Small intestine (tissue), 7 donors: Measurements from ENCODE around the gene NCOR2. TPM values are rescaled to one million over a fixed set of nuclear protein-coding genes. Genes with fewer than 3 reads are reported as not detected.

Experiments used
- DNase-seq, 2 donors: peaks; one replicate each; pipeline versions ENCODE4 v3.0.0 to v3.0.0-alpha.2; 2013
- FAIRE-seq: peaks from 2 replicates; lab custom pipeline; 2012; peaks lifted over from hg19 to GRCh38; lab: Jason Lieb, UNC
- H3K27ac ChIP-seq, 3 donors: one replicate each; pipeline ENCODE4 v1.5.1; 2013; ENCODE audit warnings: low read length in 2 of 3, mild to moderate bottlenecking in 2 of 3, control low read depth in 1 of 3, inconsistent platforms in 1 of 3, low read depth in 1 of 3, moderate library complexity in 1 of 3
- H3K27me3 ChIP-seq, 3 donors: one replicate each; pipeline ENCODE4 v1.6.1; 2013; ENCODE audit warnings: low read length in 3 of 3, inconsistent platforms in 1 of 3; ENCODE audit not compliant: control insufficient read depth in 3 of 3, insufficient read depth in 3 of 3
- H3K36me3 ChIP-seq, 3 donors: one replicate each; pipeline ENCODE4 v1.6.1; 2013; ENCODE audit warnings: low read length in 3 of 3, inconsistent platforms in 1 of 3, low read depth in 1 of 3, mild to moderate bottlenecking in 1 of 3, moderate library complexity in 1 of 3; ENCODE audit not compliant: control insufficient read depth in 3 of 3, insufficient read depth in 2 of 3
- H3K4me1 ChIP-seq, 3 donors: one replicate each; pipeline ENCODE4 v1.6.1; 2013; ENCODE audit warnings: low read length in 2 of 3, inconsistent platforms in 1 of 3, low read depth in 1 of 3, mild to moderate bottlenecking in 1 of 3, moderate library complexity in 1 of 3; ENCODE audit not compliant: control insufficient read depth in 3 of 3, insufficient read depth in 2 of 3
- H3K4me3 ChIP-seq, 3 donors: one replicate each; pipeline ENCODE4 v1.5.1; 2013; ENCODE audit warnings: low read length in 3 of 3, control low read depth in 1 of 3, inconsistent platforms in 1 of 3, low read depth in 1 of 3, mild to moderate bottlenecking in 1 of 3, moderate library complexity in 1 of 3
- H3K9me3 ChIP-seq, 2 donors: one replicate each; pipeline ENCODE4 v1.6.1; 2013; ENCODE audit warnings: low read depth in 1 of 2, low read length in 1 of 2; ENCODE audit not compliant: control insufficient read depth in 2 of 2, insufficient read depth in 1 of 2
- WGBS, 3 donors: extraction: QIAGEN DNeasy Blood & Tissue Kit; methylation state at CpG; one replicate each; pipeline ENCODE4 v1.1.7; 2013; 5-methylcytosine and 5-hydroxymethylcytosine counted together
- polyA plus RNA-seq, 4 donors: library from polyadenylated mRNA; stranded (reverse) in 3 of 4; unstranded in 1 of 4; fragments of 200-250 nt in 3 of 4; fragments of 120-200 nt in 1 of 4; gene quantifications; one replicate each; pipeline versions ENCODE4 v1.2.1 to v1.2.3, GENCODE V29; 2013
- donor health status: healthy with polysubstance abuse.
- donor health status: control.
- donor health status: control.
- donor health status: Bipolar disorder and iron deficiency.
- donor health status: healthy.

NCOR2 gene
- polyA plus RNA-seq, 4 donors, result 26.2 to 85.9 (median 40.2) TPM

GRCh38 chr12:124557518-124558223, 9.7 kb downstream of the NCOR2 start:
- Histone ChIP-seq H3K9me3 (peaks cover 0 to 5% of the 10 kb centered on the region in 2 donors), H3K27ac (peak overlapping the region in 1 of 3 donors; percentile 42), H3K36me3 (peaks cover 0 to 50% (median 0%) of the 10 kb centered on the region in 3 donors), H3K4me1 (peaks cover 0 to 9% (median 2%) of the 10 kb centered on the region in 3 donors), H3K4me3 (no peak overlapping the region), H3K27me3 (no peaks in the 10 kb centered on the region)
- FAIRE-seq (no peak), DNase-seq (no peak)
- 74 to 81% (median 81%) methylated on average over 15 of the region's 15 CpGs for WGBS, 3 donors

GRCh38 chr12:124556896-124557501, 10.4 kb downstream of the NCOR2 start:
- H3K27me3 ChIP-seq, result no peaks in the 10 kb centered on the region
- H3K4me1 ChIP-seq, result peaks cover 0 to 11% (median 2%) of the 10 kb centered on the region in 3 donors
- H3K4me3 ChIP-seq, result no peak overlapping the region
- no peak for DNase-seq
- peaks cover 0 to 47% (median 0%) of the 10 kb centered on the region in 3 donors for H3K36me3 ChIP-seq
- no peak for FAIRE-seq
- WGBS, 3 donors, result 75 to 79% (median 77%) methylated on average over 22 of the region's 22 CpGs
- H3K9me3 ChIP-seq, result peaks cover 0 to 5% of the 10 kb centered on the region in 2 donors
- peak overlapping the region in 1 of 3 donors; percentile 42 for H3K27ac ChIP-seq

GRCh38 chr12:124556074-124556466, 11.3 kb downstream of the NCOR2 start:
- 76 to 80% (median 79%) methylated on average over 8 to 9 of the region's 9 CpGs for WGBS, 3 donors
- peaks cover 0 to 14% (median 2%) of the 10 kb centered on the region in 3 donors for H3K4me1 ChIP-seq
- H3K9me3 ChIP-seq, result peaks cover 0 to 5% of the 10 kb centered on the region in 2 donors
- DNase-seq (no peak), FAIRE-seq (no peak)
- no peak overlapping the region for H3K4me3 ChIP-seq
- H3K27me3 ChIP-seq, result no peaks in the 10 kb centered on the region
- H3K36me3 ChIP-seq, result peaks cover 0 to 54% (median 0%) of the 10 kb centered on the region in 3 donors
- no peak overlapping the region for H3K27ac ChIP-seq

GRCh38 chr12:124555168-124556073, 12.0 kb downstream of the NCOR2 start:
- 75 to 80% (median 78%) methylated on average over 28 of the region's 28 CpGs for WGBS, 3 donors

GRCh38 chr12:124554429-124555029, 12.9 kb downstream of the NCOR2 start:
- 66 to 80% (median 66%) methylated on average over 26 of the region's 26 CpGs for WGBS, 3 donors
- no peak for FAIRE-seq
- no peak overlapping the region for H3K4me3 ChIP-seq
- H3K9me3 ChIP-seq, result peaks cover 0 to 2% of the 10 kb centered on the region in 2 donors
- no peak overlapping the region for H3K27ac ChIP-seq
- peaks cover 0 to 63% (median 0%) of the 10 kb centered on the region in 3 donors for H3K36me3 ChIP-seq
- H3K4me1 ChIP-seq, result peaks cover 0 to 20% (median 2%) of the 10 kb centered on the region in 3 donors
- no peak for DNase-seq
- H3K27me3 ChIP-seq, result no peaks in the 10 kb centered on the region

More at GRCh38 chr12:124555168-124556073, 12.0 kb downstream of the NCOR2 start:
- DNase-seq (no peak), FAIRE-seq (no peak)
- Histone ChIP-seq H3K4me1 (peaks cover 0 to 16% (median 2%) of the 10 kb centered on the region in 3 donors), H3K27ac (no peak overlapping the region), H3K9me3 (peaks cover 0 to 5% of the 10 kb centered on the region in 2 donors), H3K27me3 (no peaks in the 10 kb centered on the region), H3K4me3 (no peak overlapping the region), H3K36me3 (peaks cover 0 to 55% (median 0%) of the 10 kb centered on the region in 3 donors)

- no peak overlapping the region for H3K27ac ChIP-seq
- WGBS, 3 donors, result 90 to 92% (median 91%) methylated on average over 18 of the region's 18 CpGs
- DNase-seq (no peak), FAIRE-seq (no peak)
- H3K36me3 ChIP-seq, result peaks cover 0 to 64% (median 0%) of the 10 kb centered on the region in 3 donors
- H3K4me3 ChIP-seq, result no peak overlapping the region
- H3K9me3 ChIP-seq, result peaks cover 0 to 2% of the 10 kb centered on the region in 2 donors
- H3K4me1 ChIP-seq, result peaks cover 0 to 20% (median 2%) of the 10 kb centered on the region in 3 donors
- no peaks in the 10 kb centered on the region for H3K27me3 ChIP-seq
Observed at GRCh38 chr12:124553862-124554428, 13.5 kb downstream of the NCOR2 start.

GRCh38 chr12:124551268-124552144, 15.9 kb downstream of the NCOR2 start:
- no peak for FAIRE-seq
- Histone ChIP-seq H3K36me3 (peaks cover 0 to 61% (median 3%) of the 10 kb centered on the region in 3 donors), H3K27ac (peak overlapping the region in 1 of 3 donors; percentile 59), H3K4me3 (no peak overlapping the region), H3K4me1 (peaks cover 0 to 20% (median 0%) of the 10 kb centered on the region in 3 donors), H3K27me3 (no peaks in the 10 kb centered on the region), H3K9me3 (peaks cover 0 to 2% of the 10 kb centered on the region in 2 donors)
- DNase-seq, result no peak
- 54 to 75% (median 74%) methylated on average over 24 to 25 of the region's 25 CpGs for WGBS, 3 donors
